Bronchial epithelial cell (primary cell): ENCODE results near the gene TMCC1. TPM values are rescaled to one million over a fixed set of nuclear protein-coding genes. Genes with fewer than 3 reads are reported as not detected.
A peak's percentile ranks its signal among the peaks of the same experiment; 100 is the strongest.
"Not testable (repeated sequence)": the region's sequence is repeated elsewhere in the genome, so short reads cannot be mapped to it uniquely, and the experiment has no call there.

Experiments used
- DNase-seq: peaks from one replicate; pipeline ENCODE4 v3.0.0-alpha.2; 2010; ENCODE audit warnings: low read depth
- FAIRE-seq: peaks from 2 replicates; lab custom pipeline; 2011; peaks lifted over from hg19 to GRCh38; lab: Jason Lieb, UNC
- H3K27me3 ChIP-seq: 2 replicates; pipeline ENCODE4 v1.5.1; 2011; ENCODE audit warnings: low read length; ENCODE audit not compliant: control insufficient read depth, insufficient read depth
- H3K36me3 ChIP-seq: 2 replicates; pipeline ENCODE4 v1.5.1; 2011; ENCODE audit warnings: low read length; ENCODE audit not compliant: control insufficient read depth, insufficient read depth
- H3K4me3 ChIP-seq: 2 replicates; pipeline ENCODE4 v1.5.1; 2011; ENCODE audit warnings: mild to moderate bottlenecking, low read depth, low read length, control low read depth
- total RNA-seq: library from RNA; depleted of rRNA; stranded (reverse); fragments of >200 nt; gene quantifications from 2 replicates; pipeline ENCODE4 v1.2.1, GENCODE V29; 2014
- TF ChIP-seq, protein P1 (sequence below): IDR thresholded peaks from 2 replicates; pipeline ENCODE4 v1.5.1; 2011; ENCODE audit warnings: mild to moderate bottlenecking, moderate library complexity, low read length, control low read depth, inconsistent platforms; ENCODE audit not compliant: insufficient read depth, severe bottlenecking

TMCC1 gene
- total RNA-seq, 1 donor from 2014 or later: 18.2 TPM

- FAIRE-seq (no peak), DNase-seq (no peak)
- Histone ChIP-seq H3K36me3 (no peaks in the 10 kb centered on the region), H3K27me3 (no peaks in the 10 kb centered on the region), H3K4me3 (no peak overlapping the region)
- TF ChIP-seq, protein P1, sequence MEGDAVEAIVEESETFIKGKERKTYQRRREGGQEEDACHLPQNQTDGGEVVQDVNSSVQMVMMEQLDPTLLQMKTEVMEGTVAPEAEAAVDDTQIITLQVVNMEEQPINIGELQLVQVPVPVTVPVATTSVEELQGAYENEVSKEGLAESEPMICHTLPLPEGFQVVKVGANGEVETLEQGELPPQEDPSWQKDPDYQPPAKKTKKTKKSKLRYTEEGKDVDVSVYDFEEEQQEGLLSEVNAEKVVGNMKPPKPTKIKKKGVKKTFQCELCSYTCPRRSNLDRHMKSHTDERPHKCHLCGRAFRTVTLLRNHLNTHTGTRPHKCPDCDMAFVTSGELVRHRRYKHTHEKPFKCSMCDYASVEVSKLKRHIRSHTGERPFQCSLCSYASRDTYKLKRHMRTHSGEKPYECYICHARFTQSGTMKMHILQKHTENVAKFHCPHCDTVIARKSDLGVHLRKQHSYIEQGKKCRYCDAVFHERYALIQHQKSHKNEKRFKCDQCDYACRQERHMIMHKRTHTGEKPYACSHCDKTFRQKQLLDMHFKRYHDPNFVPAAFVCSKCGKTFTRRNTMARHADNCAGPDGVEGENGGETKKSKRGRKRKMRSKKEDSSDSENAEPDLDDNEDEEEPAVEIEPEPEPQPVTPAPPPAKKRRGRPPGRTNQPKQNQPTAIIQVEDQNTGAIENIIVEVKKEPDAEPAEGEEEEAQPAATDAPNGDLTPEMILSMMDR: no peak
Measured at GRCh38 chr3:129911261-129911861, 17.9 kb upstream of the TMCC1 start.

- H3K4me3 ChIP-seq, H3K27me3 ChIP-seq, DNase-seq, H3K36me3 ChIP-seq, FAIRE-seq: not testable (repeated sequence)
Measured at GRCh38 chr3:129909235-129909634, 15.7 kb upstream of the TMCC1 start.

GRCh38 chr3:129908417-129908816, 14.9 kb upstream of the TMCC1 start:
- no peaks in the 10 kb centered on the region for H3K36me3 ChIP-seq
- TF ChIP-seq, protein P1: no peak
- no peak overlapping the region for H3K4me3 ChIP-seq
- FAIRE-seq: no peak
- DNase-seq: no peak
- H3K27me3 ChIP-seq: no peaks in the 10 kb centered on the region

DNA sequence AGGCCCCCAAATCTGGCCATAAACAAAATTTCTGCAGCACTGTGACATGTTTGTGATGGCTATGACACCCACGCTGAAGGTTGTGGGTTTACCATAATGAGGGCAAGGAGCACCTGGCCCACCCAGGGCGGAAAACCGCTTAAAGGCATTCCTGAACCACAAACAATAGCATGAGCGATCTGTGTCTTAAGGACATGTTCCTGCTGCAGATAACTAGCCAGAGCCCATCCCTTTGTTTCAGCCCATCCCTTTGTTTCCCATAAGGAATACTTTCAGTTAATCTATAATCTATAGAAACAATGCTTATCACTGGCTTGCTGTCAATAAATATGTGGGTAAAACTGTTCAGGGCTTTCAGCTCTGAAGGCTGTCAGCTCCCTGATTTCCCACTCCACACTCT, 7.8 kb upstream of the TMCC1 start:
- not testable (repeated sequence) for FAIRE-seq, H3K27me3 ChIP-seq

DNA sequence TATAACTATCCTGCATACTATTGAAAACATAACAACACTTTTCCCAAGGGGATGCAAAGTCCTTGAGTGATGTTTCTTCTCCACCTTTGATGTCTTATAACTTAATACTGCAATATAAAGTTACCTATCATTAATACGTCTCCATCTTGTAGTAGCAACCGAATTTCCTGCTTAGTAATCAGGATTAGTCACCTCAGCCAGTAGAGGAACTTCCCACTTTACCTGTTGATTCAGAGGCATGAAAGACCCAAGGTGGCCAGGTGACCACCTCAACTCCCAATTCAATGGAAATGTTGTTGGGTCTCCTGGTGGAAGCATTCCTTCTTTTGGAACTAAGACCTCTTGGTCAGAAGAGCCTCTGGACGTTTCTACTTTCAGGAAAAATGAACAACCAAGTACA, 3.5 kb upstream of the TMCC1 start:
- TF ChIP-seq, protein P1: no peak
- Histone ChIP-seq H3K27me3 (no peaks in the 10 kb centered on the region), H3K4me3 (no peak overlapping the region), H3K36me3 (no peaks in the 10 kb centered on the region)
- FAIRE-seq: no peak
- peak; percentile 84 for DNase-seq

More for the DNA sequence above, 7.8 kb upstream of the TMCC1 start:
- not testable (repeated sequence) for H3K36me3 ChIP-seq, H3K4me3 ChIP-seq, DNase-seq

DNA sequence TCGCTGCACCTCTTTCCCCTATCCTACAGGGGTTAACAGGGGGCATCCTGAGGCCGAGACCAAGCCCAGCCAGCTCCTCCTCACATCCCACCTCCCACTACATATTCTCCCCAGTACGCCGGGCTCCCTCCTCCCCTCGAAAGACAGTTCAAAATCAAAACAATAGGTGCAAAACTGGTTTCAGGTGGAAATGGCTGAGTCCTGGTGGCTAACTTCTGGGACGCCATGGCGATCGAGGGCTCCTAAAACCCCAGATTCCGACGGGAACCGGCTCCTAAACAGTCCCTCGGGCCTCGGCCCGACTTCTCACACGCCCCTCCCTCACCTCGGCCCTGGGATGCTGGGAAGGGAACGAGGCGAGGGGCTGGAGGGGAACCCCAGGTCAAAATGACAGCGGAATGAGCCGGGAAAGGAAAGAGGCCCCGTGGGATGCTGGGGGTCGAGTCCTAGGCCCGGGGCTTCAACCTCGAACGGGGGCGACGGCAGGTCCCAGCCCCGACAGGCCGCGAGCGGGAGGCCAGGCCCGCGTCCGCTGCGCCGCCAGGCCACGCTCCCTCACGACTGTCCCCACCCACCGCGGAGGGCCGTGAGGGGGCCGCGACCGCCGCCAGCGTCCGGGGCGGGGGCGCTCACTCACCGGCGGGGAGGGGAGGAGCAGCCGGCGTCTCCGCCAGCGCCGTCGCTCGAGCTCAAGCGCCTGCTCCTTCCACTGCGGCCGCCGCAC, 492 bp downstream of the TMCC1 start:
- Histone ChIP-seq H3K36me3 (no peaks in the 10 kb centered on the region), H3K4me3 (peak overlapping the region; percentile 87), H3K27me3 (no peaks in the 10 kb centered on the region)
- DNase-seq: no peak
- TF ChIP-seq, protein P1: no peak
- FAIRE-seq: no peak
